Measurements from ENCODE around the gene FGFR2. TPM values are rescaled to one million over a fixed set of nuclear protein-coding genes. Genes with fewer than 3 reads are reported as not detected.

FGFR2 gene
- total RNA-seq, 1 donor from 2014 or later, result 4.5 TPM

GRCh38 chr10:121509796-121510195, 88.4 kb downstream of the FGFR2 start:
- no peak for DNase-seq (ENCODE audit: low read depth)
- no peaks in the 10 kb centered on the region for H3K36me3 ChIP-seq (ENCODE audit: control insufficient read depth, insufficient read depth, low read length)
- no peak overlapping the region for H3K4me3 ChIP-seq (ENCODE audit: low read depth, low read length)
- no peaks in the 10 kb centered on the region for H3K27me3 ChIP-seq (ENCODE audit: control insufficient read depth, insufficient read depth, low read length)
- no peak for TF ChIP-seq CTCF (IDR thresholded peaks at IDR 0.05; ENCODE audit: insufficient read depth, low read length, poor library complexity, severe bottlenecking)

DNA sequence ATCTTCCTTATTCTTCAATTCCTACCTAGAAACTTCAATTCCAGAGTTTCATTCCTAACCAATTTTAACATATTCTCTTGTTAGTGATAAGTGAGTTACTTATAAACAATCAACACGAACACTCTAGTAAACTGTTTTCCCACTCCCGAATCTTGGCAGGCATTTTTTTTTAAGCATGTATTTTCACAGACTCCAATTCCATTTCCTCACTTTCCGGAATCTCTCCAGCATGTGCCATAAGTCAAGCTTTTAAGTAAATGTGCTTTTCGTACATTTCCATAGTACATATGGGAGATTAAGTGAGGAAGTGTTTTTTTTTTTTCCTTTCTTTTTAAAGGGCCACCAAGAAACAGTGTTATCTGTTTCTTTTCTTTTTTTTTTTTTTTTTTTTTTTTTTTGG, 89.1 kb downstream of the FGFR2 start:
- no peaks in the 10 kb centered on the region for H3K36me3 ChIP-seq (ENCODE audit: control insufficient read depth, insufficient read depth, low read length)
- no peak overlapping the region for H3K4me3 ChIP-seq (ENCODE audit: low read depth, low read length)
- no peak for DNase-seq (ENCODE audit: low read depth)
- H3K27me3 ChIP-seq (ENCODE audit: control insufficient read depth, insufficient read depth, low read length), result no peaks in the 10 kb centered on the region
- no peak for TF ChIP-seq CTCF (IDR thresholded peaks at IDR 0.05; ENCODE audit: insufficient read depth, low read length, poor library complexity, severe bottlenecking)

DNA sequence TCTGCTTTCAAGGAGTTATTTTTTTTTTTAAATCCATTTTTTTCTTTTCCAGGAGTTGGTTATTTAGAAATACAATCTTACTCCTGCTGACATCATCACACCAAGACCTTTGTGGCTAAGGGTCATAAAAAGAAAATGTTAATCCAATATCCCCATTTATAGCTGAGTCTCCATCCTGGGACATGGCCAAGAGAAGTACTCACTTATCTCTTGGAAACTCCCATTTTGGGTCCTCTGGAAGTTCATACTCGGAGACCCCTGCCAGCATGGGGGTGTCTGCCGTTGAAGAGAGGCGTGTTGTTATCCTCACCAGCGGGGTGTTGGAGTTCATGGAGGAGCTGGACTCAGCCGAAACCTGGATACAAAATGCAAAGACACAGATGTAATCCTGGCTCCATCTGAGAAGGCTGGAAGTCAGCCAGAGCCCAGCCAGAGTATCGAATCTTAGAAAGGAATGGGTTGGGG, 94.6 kb downstream of the FGFR2 start:
- TF ChIP-seq CTCF (IDR thresholded peaks at IDR 0.05; ENCODE audit: insufficient read depth, low read length, poor library complexity, severe bottlenecking), result no peak
- no peak for DNase-seq (ENCODE audit: low read depth)
- Histone ChIP-seq H3K27me3 (ENCODE audit: control insufficient read depth, insufficient read depth, low read length) (no peaks in the 10 kb centered on the region), H3K4me3 (ENCODE audit: low read depth, low read length) (no peak overlapping the region), H3K36me3 (ENCODE audit: control insufficient read depth, insufficient read depth, low read length) (no peaks in the 10 kb centered on the region)

DNA sequence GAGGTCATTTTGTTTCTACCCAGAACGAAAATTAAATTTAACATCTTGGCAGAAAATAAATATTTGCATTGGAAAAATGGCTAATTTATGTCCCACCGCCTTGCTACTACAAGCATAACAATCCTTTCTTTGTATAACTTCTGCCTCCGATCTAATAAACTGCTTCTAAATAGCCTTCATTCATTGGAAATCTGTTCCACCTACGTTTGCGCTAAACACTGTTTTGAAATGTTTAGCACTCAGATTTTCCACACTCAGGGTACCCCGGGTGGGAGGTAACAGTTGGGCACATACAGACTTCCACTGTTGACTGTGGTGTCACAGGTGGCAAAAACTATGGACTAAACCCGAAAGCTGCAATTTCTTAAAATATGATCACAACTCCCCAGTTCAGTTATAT, 96.4 kb downstream of the FGFR2 start:
- H3K36me3 ChIP-seq (ENCODE audit: control insufficient read depth, insufficient read depth, low read length), result no peaks in the 10 kb centered on the region
- DNase-seq (ENCODE audit: low read depth), result no peak
- no peak for TF ChIP-seq CTCF (IDR thresholded peaks at IDR 0.05; ENCODE audit: insufficient read depth, low read length, poor library complexity, severe bottlenecking)
- no peaks in the 10 kb centered on the region for H3K27me3 ChIP-seq (ENCODE audit: control insufficient read depth, insufficient read depth, low read length)
- H3K4me3 ChIP-seq (ENCODE audit: low read depth, low read length), result no peak overlapping the region

DNA sequence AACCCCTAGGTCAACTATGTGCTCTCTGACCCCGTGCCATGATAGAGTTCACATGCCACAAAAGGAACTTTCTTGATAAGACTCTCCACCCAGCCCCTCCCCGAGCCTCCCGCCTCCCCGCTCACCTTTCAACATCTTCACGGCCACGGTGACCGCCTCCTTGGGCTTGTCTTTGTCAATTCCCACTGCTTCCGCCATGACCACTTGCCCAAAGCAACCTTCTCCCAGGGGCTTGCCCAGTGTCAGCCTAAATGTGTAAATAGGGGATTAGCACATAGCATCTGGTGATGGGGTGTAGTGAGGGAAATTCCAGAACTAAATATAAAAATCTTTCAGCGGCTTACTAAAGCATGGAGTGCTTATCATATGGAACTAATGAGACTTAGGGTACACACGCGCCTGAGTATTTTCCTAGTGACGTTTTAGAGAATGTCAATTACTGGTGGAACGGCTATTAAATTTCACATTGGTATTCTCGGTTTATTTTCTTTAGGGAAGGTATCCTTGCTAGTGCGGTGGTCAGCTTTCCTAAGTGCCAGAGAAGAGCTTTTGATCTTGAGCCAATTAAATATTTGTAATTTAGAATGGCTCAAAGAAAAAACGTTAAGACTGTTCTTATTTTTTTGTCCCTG, 97.4 kb downstream of the FGFR2 start:
- Histone ChIP-seq H3K27me3 (ENCODE audit: control insufficient read depth, insufficient read depth, low read length) (no peaks in the 10 kb centered on the region), H3K4me3 (ENCODE audit: low read depth, low read length) (no peak overlapping the region), H3K36me3 (ENCODE audit: control insufficient read depth, insufficient read depth, low read length) (no peaks in the 10 kb centered on the region)
- DNase-seq (ENCODE audit: low read depth), result no peak
- TF ChIP-seq CTCF (IDR thresholded peaks at IDR 0.05; ENCODE audit: insufficient read depth, low read length, poor library complexity, severe bottlenecking), result no peak

Data from kidney epithelial cell (primary cell).